Muscle of arm (tissue), 12 donors: ENCODE data around the gene DGKQ. TPM values are rescaled to one million over a fixed set of nuclear protein-coding genes. Genes with fewer than 3 reads are reported as not detected.

Experiments
- DNase-seq: peaks from one replicate; pipeline ENCODE4 v3.0.0-alpha.2; 2013
- polyA plus RNA-seq, 12 donors: library from polyadenylated mRNA; unstranded; fragments of 120-200 nt; gene quantifications; one replicate each; pipeline ENCODE4 v1.2.1, GENCODE V29; 2013; ENCODE audit not compliant: insufficient read length in 12 of 12

Gene DGKQ
- polyA plus RNA-seq, 12 donors, result 3.2 to 19.4 (median 4.5) TPM; not detected in 1

- DNase-seq, result no peak
Measured at GRCh38 chr4:962231-963208, 10.8 kb downstream of the DGKQ start.

GRCh38 chr4:961351-962230 lies 11.8 kb downstream of the DGKQ start:
- DNase-seq, result no peak

- DNase-seq, result no peak
Measured at GRCh38 chr4:960636-961350, 12.6 kb downstream of the DGKQ start.

GRCh38 chr4:960140-960635 lies 13.2 kb downstream of the DGKQ start:
- DNase-seq, result no peak

- DNase-seq, result no peak
Measured at GRCh38 chr4:959338-960139, 13.8 kb downstream of the DGKQ start.

- no peak for DNase-seq
Measured at GRCh38 chr4:958696-959337, 14.6 kb downstream of the DGKQ start.

- DNase-seq, result no peak
Measured at GRCh38 chr4:958314-958665, 15.1 kb downstream of the DGKQ start.

- no peak for DNase-seq
Measured at GRCh38 chr4:957581-958313, 15.6 kb downstream of the DGKQ start.

GRCh38 chr4:957231-957580 lies 16.2 kb downstream of the DGKQ start:
- DNase-seq, result no peak

- DNase-seq, result no peak
Measured at GRCh38 chr4:956531-957230, 16.7 kb downstream of the DGKQ start.

- no peak for DNase-seq
Measured at GRCh38 chr4:955931-956381, 17.4 kb downstream of the DGKQ start.

GRCh38 chr4:955161-955921 lies 18.0 kb downstream of the DGKQ start:
- no peak for DNase-seq

GRCh38 chr4:954211-955020 lies 19.0 kb downstream of the DGKQ start:
- no peak for DNase-seq

- no peak for DNase-seq
Measured at GRCh38 chr4:953574-953915, 19.8 kb downstream of the DGKQ start.

- no peak for DNase-seq
Measured at GRCh38 chr4:952881-953573, 20.3 kb downstream of the DGKQ start.

GRCh38 chr4:951594-952468 lies 21.5 kb downstream of the DGKQ start:
- DNase-seq, result no peak
